HG02852 (cell line): ENCODE data around the gene SCGN.
"Not testable (repeated sequence)": the region's sequence is repeated elsewhere in the genome, so short reads cannot be mapped to it uniquely, and the experiment has no call there.

ENCODE experiments used
- ATAC-seq: cut with Tn5 transposase; IDR thresholded peaks from one replicate; pipeline ENCODE4 v1.9.1; 2021; ENCODE audit warnings: mild to moderate bottlenecking, moderate library complexity; ENCODE audit not compliant: unreplicated experiment

Gene SCGN

GRCh38 chr6:25717866-25718740, 66.1 kb downstream of the SCGN start:
- ATAC-seq, result no peak

DNA sequence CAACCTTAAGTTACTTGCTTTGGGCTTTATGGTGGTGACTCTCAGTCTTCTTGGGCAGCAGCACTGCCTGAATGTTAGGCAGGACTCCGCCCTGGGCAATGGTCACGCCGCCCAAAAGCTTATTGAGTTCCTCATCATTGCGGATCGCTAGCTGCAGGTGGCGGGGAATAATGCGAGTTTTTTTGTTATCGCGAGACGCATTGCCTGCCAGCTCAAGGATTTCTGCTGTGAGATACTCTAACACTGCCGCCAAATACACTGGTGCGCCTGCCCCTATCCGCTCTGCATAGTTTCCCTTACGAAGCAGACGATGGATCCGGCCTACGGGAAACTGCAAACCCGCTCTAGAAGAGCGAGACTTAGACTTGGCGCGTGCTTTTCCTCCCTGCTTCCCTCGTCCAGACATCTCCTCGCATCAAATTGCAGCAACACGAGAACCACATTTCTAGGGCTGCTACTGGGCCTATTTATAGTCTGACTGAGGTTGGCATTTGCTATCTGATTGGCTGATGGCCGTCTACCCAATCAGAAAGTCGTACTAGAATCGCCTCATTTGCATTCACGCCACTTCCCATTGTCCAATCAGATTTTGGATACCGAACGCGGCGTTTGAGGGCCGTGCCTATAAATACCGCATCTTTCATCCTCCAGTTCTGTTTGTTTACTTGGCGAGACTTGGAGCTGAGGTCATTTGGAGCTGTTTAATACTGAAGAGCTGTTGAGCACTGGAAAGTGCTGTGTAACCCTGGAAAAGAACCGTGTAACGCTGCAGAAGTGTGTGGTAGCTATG, 74.3 kb downstream of the SCGN start:
- ATAC-seq, result no peak

DNA sequence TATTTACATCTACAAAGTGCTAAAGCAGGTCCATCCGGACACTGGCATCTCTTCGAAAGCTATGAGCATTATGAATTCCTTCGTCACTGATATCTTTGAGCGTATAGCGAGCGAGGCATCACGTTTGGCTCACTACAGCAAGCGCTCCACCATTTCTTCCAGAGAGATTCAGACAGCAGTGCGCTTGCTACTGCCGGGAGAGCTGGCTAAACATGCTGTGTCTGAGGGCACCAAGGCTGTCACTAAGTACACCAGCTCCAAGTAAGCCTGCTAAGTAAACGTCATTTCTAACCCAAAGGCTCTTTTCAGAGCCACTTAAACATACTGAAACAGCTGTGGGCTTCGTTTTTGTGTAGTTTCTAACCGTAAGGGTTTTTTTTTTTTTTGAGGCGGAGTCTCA, 75.0 kb downstream of the SCGN start:
- no peak for ATAC-seq

- ATAC-seq, result no peak
These were observed 78.9 kb downstream of the SCGN start for GRCh38 chr6:25730907-25731306.

GRCh38 chr6:25731721-25732120, 79.7 kb downstream of the SCGN start:
- no peak for ATAC-seq

GRCh38 chr6:25732468-25733198, 80.6 kb downstream of the SCGN start:
- ATAC-seq, result no peak

GRCh38 chr6:25735261-25735660, 83.2 kb downstream of the SCGN start:
- ATAC-seq, result no peak

DNA sequence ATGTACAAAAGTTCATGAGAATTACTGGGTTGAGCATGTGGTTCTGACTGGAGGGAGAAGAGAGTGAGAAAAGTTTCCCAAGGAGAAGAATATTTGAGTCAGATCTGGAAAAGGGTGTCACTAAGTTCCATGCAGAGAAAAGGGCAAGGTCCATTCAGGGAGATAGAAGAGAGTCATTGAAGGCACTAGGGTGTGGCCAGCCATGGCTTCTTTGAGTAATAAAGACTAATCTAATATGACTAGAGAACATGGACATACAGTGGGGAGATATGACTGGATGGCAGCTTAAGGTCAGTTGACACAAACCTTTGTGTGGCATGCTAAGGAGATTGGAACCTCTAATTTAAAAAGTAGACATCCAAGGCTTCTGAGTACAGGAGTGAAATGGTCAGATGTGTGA, 91.9 kb downstream of the SCGN start:
- no peak for ATAC-seq

DNA sequence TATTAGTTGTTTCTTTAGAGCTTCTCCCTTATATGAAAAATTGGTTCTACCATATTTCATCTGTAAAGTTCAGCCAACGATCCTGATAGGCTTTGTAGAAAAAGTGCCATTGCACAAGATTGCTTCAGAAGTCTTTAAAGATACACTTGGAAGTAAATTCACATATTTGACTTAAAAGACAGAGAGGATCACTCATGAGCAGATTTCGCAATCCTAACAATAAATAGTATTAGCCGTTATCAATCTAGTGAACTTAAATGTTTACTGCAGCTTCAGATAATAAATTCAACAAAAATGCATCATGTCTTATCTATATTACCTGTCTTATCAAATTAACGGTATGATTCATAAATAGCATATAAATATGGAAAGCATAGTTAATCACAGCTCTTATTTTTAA, 93.8 kb downstream of the SCGN start:
- ATAC-seq, result no peak

DNA sequence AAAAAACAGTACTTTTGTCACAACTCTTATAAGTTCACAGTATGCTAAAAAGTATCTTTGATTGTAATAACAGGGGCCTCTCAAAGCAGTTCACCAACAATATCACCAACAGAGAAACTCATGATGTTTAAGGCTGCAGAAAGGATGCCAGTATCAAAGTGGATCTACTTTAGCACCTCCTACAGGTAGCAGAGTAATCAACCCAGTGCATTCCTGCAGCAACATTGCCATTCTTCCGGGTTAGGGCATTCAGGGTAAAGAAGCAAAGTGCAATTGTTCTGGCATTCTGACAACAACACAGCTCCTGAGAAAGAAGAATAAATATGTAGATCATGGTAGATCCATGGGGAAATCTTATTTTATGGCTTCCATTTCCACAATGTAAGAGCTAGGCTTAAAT, 95.0 kb downstream of the SCGN start:
- no peak for ATAC-seq

- ATAC-seq, result no peak
These were observed 95.5 kb downstream of the SCGN start for GRCh38 chr6:25747477-25747876.

- ATAC-seq, result no peak
These were observed 96.0 kb downstream of the SCGN start for GRCh38 chr6:25748049-25748448.

DNA sequence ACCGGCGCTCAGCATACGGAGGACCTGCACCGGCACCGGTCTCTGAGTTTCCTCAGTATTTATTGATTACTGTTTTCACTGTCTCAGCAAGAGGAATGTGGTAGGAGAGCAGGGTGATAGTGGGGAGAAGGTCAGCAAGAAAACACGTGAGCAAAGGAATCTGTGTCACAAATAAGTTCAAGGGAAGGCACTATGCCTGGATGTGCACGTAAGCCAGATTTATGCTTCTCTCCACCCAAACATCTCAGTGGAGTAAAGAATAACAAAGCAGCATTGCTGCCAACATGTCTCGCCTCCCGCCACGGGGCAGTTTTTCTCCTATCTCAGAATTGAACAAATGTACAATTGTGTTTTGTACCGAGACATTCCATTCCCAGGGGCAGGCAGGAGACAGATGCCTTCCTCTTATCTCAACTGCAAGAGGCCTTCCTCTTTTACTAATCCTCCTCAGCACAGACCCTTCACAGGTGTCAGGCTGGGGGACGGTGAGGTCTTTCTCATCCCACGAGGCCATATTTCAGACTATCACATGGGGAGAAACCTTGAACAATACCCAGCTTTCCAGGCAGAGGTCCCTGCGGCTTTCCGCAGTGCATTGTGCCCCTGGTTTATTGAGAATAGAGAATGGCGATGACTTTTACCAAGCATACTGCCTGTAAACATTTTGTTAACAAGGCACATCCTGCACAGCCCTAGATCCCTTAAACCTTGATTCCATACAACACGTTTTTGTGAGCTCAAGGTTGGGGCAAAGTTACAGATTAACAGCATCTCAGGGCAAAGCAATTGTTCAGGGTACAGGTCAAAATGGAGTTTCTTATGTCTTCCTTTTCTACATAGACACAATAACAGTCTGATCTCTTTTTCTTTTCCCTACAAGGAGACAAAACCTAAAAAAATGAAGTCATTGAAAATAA, 96.8 kb downstream of the SCGN start:
- ATAC-seq, result not testable (repeated sequence)

DNA sequence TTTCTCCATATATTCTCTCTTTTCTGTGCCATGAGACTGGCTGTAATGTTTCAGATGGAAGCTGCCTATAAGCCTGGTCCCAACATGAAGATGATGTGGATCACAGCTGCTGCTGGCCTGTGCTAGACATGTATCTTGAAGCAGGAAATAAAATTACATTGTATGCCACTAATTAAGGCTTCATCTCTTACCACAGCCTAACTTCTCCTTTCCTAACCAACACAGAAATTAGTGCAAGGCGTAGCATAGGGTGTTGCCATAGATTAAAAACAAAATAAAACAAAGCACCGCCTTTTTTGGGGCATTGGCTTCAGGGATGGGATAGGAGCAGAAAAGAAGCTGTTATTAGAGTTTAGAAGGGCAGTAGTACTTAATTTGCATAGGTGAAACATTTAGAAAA, 97.8 kb downstream of the SCGN start:
- no peak for ATAC-seq

- no peak for ATAC-seq
These were observed 98.9 kb downstream of the SCGN start for GRCh38 chr6:25750906-25751305.
